HUES48 (cell line): ENCODE data around the gene XAB2.

Source experiments
- H3K27ac ChIP-seq: one replicate; pipeline ENCODE4 v1.7.0; 2013; ENCODE audit warnings: low read depth, low read length, inconsistent platforms
- H3K27me3 ChIP-seq: 2 replicates; pipeline ENCODE4 v1.6.1; 2013; ENCODE audit warnings: mild to moderate bottlenecking, low read length; ENCODE audit not compliant: control insufficient read depth, insufficient read depth
- H3K36me3 ChIP-seq: 2 replicates; pipeline ENCODE4 v1.6.1; 2013; ENCODE audit warnings: low read length; ENCODE audit not compliant: control insufficient read depth, insufficient read depth
- H3K4me1 ChIP-seq: 2 replicates; pipeline ENCODE4 v1.6.1; 2013; ENCODE audit warnings: mild to moderate bottlenecking, low read length; ENCODE audit not compliant: control insufficient read depth, insufficient read depth
- H3K4me3 ChIP-seq: 2 replicates; pipeline ENCODE4 v1.5.1; 2013; ENCODE audit warnings: mild to moderate bottlenecking, low read depth, low read length
- H3K9ac ChIP-seq: 2 replicates; pipeline ENCODE4 v1.6.1; 2013; ENCODE audit warnings: mild to moderate bottlenecking, low read depth, low read length, moderate library complexity
- H3K9me3 ChIP-seq: 2 replicates; pipeline ENCODE4 v1.6.1; 2013; ENCODE audit warnings: low read length; ENCODE audit not compliant: control insufficient read depth, insufficient read depth

The XAB2 gene

GRCh38 chr19:7628589-7629311 is 595 bp downstream of the XAB2 start:
- H3K4me3 ChIP-seq: peak overlapping the region; percentile 92
- no peaks in the 10 kb centered on the region for H3K9me3 ChIP-seq
- H3K27ac ChIP-seq: peak overlapping the region; percentile 49
- peak overlapping the region; percentile 74 for H3K9ac ChIP-seq
- H3K4me1 ChIP-seq: 0 out of 2 replicates have a peak, but pooled peaks cover 4% of the 10 kb centered on the region
- H3K27me3 ChIP-seq: 0 out of 2 replicates have a peak, but pooled peaks cover under 1% of the 10 kb centered on the region
- H3K36me3 ChIP-seq: peaks cover 31% of the 10 kb centered on the region

- Histone ChIP-seq H3K9me3 (no peaks in the 10 kb centered on the region), H3K4me1 (0 out of 2 replicates have a peak, but pooled peaks cover 4% of the 10 kb centered on the region), H3K27me3 (no peaks in the 10 kb centered on the region), H3K4me3 (no peak overlapping the region), H3K27ac (no peak overlapping the region), H3K9ac (no peak overlapping the region), H3K36me3 (peaks cover 43% of the 10 kb centered on the region)
These were observed 2.2 kb downstream of the XAB2 start for GRCh38 chr19:7627166-7627565.

GRCh38 chr19:7625763-7626372 is 3.5 kb downstream of the XAB2 start:
- H3K9ac ChIP-seq: no peak overlapping the region
- 0 out of 2 replicates have a peak, but pooled peaks cover 4% of the 10 kb centered on the region for H3K4me1 ChIP-seq
- H3K27me3 ChIP-seq: no peaks in the 10 kb centered on the region
- no peaks in the 10 kb centered on the region for H3K9me3 ChIP-seq
- H3K36me3 ChIP-seq: peaks cover 51% of the 10 kb centered on the region
- no peak overlapping the region for H3K4me3 ChIP-seq
- no peak overlapping the region for H3K27ac ChIP-seq

GRCh38 chr19:7624810-7625209 is 4.5 kb downstream of the XAB2 start:
- Histone ChIP-seq H3K27me3 (no peaks in the 10 kb centered on the region), H3K9me3 (no peaks in the 10 kb centered on the region), H3K36me3 (peaks cover 61% of the 10 kb centered on the region)

GRCh38 chr19:7623725-7624603 is 5.4 kb downstream of the XAB2 start:
- no peak overlapping the region for H3K4me3 ChIP-seq
- H3K4me1 ChIP-seq: no peaks in the 10 kb centered on the region
- H3K9me3 ChIP-seq: no peaks in the 10 kb centered on the region
- H3K9ac ChIP-seq: no peak overlapping the region
- peaks cover 68% of the 10 kb centered on the region for H3K36me3 ChIP-seq
- no peaks in the 10 kb centered on the region for H3K27me3 ChIP-seq
- H3K27ac ChIP-seq: no peak overlapping the region

More at GRCh38 chr19:7624810-7625209, 4.5 kb downstream of the XAB2 start:
- no peak overlapping the region for H3K4me3 ChIP-seq
- no peaks in the 10 kb centered on the region for H3K4me1 ChIP-seq
- H3K9ac ChIP-seq: no peak overlapping the region
- H3K27ac ChIP-seq: no peak overlapping the region

- H3K9me3 ChIP-seq: no peaks in the 10 kb centered on the region
- no peak overlapping the region for H3K27ac ChIP-seq
- H3K4me1 ChIP-seq: no peaks in the 10 kb centered on the region
- no peak overlapping the region for H3K4me3 ChIP-seq
- H3K36me3 ChIP-seq: peaks cover 77% of the 10 kb centered on the region
- H3K9ac ChIP-seq: no peak overlapping the region
- no peaks in the 10 kb centered on the region for H3K27me3 ChIP-seq
These were observed 6.2 kb downstream of the XAB2 start for GRCh38 chr19:7622933-7623685.

GRCh38 chr19:7620442-7621412 is 8.6 kb downstream of the XAB2 start:
- H3K4me1 ChIP-seq: no peaks in the 10 kb centered on the region
- H3K27me3 ChIP-seq: no peaks in the 10 kb centered on the region
- no peak overlapping the region for H3K9ac ChIP-seq
- H3K9me3 ChIP-seq: no peaks in the 10 kb centered on the region
- H3K27ac ChIP-seq: no peak overlapping the region
- H3K36me3 ChIP-seq: peaks cover 80% of the 10 kb centered on the region
- no peak overlapping the region for H3K4me3 ChIP-seq

GRCh38 chr19:7619671-7620441 is 9.5 kb downstream of the XAB2 start:
- Histone ChIP-seq H3K4me1 (no peaks in the 10 kb centered on the region), H3K27ac (no peak overlapping the region), H3K9ac (no peak overlapping the region), H3K36me3 (peaks cover 81% of the 10 kb centered on the region), H3K27me3 (no peaks in the 10 kb centered on the region), H3K9me3 (no peaks in the 10 kb centered on the region), H3K4me3 (no peak overlapping the region)

GRCh38 chr19:7618771-7619510 is 10.4 kb downstream of the XAB2 start:
- Histone ChIP-seq H3K36me3 (peaks cover 80% of the 10 kb centered on the region), H3K9ac (no peak overlapping the region), H3K4me1 (no peaks in the 10 kb centered on the region), H3K9me3 (no peaks in the 10 kb centered on the region), H3K27ac (no peak overlapping the region), H3K4me3 (no peak overlapping the region), H3K27me3 (no peaks in the 10 kb centered on the region)
